C4-2B (cell line): ENCODE data around the gene EZH2.

Source experiments
- H3K27ac ChIP-seq: fragments of 450-650 bp; 2 replicates; pipeline ENCODE4 v1.5.1; 2017
- ZFX ChIP-seq: fragments of 450-650 bp; IDR thresholded peaks from 2 replicates; pipeline ENCODE4 v1.6.1; 2017
- TF ChIP-seq, protein P1 (sequence below): fragments of 450-650 bp; conservative IDR thresholded peaks from 2 replicates; pipeline ENCODE4 v1.5.1; 2017; ENCODE audit warnings: mild to moderate bottlenecking

Gene EZH2

DNA sequence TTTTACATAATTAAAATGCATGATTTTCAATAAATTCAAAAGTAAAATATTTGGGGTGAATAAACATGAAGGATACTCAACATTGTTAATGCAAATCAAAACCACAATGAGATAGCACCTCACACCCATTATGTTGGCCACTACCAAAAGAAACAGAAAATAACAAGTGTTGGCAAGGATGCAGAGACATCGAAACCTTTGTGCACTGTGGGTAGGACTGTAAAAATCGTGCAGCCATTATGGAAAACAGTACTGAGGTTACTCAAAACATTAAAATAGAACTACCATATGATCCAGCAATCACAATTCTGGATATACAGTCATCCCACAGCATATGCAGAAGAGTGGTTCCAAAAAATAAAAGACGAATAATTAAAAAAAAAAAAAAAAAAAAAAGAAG, 13.1 kb downstream of the EZH2 start:
- TF ChIP-seq, protein P1, sequence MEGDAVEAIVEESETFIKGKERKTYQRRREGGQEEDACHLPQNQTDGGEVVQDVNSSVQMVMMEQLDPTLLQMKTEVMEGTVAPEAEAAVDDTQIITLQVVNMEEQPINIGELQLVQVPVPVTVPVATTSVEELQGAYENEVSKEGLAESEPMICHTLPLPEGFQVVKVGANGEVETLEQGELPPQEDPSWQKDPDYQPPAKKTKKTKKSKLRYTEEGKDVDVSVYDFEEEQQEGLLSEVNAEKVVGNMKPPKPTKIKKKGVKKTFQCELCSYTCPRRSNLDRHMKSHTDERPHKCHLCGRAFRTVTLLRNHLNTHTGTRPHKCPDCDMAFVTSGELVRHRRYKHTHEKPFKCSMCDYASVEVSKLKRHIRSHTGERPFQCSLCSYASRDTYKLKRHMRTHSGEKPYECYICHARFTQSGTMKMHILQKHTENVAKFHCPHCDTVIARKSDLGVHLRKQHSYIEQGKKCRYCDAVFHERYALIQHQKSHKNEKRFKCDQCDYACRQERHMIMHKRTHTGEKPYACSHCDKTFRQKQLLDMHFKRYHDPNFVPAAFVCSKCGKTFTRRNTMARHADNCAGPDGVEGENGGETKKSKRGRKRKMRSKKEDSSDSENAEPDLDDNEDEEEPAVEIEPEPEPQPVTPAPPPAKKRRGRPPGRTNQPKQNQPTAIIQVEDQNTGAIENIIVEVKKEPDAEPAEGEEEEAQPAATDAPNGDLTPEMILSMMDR, result no peak
- TF ChIP-seq ZFX, result no peak
- H3K27ac ChIP-seq, result no peak overlapping the region

DNA sequence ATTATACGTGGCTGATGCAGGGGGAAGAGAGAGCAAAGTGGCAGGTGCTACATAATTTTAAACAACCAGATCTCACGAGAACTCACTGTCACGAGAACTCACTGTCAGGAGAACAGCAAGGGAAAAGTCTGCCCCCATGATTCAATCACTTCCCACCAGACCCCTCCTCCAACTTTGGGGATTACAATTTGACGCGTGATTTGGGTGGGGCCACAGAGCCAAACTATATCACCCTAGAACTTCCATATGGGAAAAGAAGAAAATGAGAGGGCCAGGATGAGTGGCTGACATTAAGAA, 15.8 kb downstream of the EZH2 start:
- no peak overlapping the region for H3K27ac ChIP-seq
- TF ChIP-seq, protein P1, result no peak
- no peak for TF ChIP-seq ZFX

DNA sequence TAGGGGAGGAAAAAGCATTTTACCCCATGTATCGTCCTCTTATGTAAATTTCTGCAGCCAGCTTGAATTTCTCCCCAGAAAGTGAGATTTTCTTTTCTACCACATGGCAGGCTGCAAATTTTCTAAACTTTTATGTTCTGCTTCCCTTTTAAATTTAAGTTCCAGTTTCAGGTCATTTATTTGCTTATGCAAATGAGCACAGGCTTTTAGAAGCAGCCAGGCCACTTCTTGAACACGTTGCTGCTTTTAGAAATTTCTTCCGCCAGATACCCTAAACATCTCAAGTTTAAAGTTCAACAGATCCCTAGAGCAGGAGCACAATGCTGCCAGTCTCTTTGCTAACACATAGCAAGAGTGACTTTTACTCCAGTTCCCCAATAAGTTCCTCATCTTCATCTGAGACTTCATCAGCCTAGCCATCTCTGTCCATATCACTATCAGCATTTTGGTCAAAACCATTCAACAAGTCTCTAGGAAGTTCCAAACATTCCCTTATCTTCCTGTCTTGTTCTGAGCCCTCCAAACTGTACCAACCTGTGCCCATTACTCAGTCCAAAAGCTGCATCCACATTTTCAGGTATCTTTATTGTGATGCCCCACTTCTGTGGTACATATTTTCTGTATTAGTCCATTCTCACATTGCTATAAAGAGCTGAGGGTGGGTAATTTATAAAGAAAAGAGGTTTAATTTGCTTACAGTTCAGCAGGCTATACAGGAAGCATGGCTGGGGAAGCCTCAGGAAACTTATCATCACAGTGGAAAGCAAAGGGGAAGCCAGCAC, 16.3 kb downstream of the EZH2 start:
- no peak for TF ChIP-seq ZFX
- TF ChIP-seq, protein P1, result no peak
- no peak overlapping the region for H3K27ac ChIP-seq

DNA sequence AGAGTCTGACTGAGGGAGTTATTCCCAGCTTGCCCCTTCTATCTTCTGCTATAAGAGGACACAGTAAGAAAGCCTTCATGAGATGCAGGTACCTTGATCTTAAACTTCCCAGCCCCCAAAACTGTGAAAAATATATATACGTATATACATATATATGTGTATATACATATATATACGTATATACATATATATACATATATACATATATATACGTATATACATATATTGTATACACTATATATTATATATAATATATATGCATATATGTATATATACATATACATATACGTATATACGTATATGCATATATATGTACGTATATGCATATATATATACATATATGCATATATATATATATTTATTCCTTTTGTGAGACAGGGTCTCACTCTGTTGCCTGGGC, 17.7 kb downstream of the EZH2 start:
- no peak for TF ChIP-seq ZFX
- TF ChIP-seq, protein P1, result no peak
- H3K27ac ChIP-seq, result no peak overlapping the region

DNA sequence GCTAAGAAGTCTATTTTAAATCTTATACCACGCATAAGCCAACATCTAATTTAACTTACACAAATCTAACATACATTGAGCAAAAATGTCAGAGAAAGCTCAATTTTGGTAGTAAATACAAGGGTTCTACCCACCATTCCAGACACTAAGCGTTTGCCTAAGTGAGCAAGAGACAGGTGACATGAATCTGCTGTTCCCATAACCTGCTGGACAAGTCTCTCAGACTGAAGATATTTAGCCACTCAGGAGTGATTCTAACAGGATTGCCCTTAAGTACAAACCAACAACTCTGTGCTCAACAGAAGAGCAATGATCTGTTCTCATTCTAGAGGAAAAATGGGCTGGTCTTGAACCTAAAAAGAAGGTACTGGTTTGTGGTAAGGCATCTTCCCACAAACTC, 18.8 kb downstream of the EZH2 start:
- TF ChIP-seq, protein P1, result no peak
- TF ChIP-seq ZFX, result no peak
- no peak overlapping the region for H3K27ac ChIP-seq

DNA sequence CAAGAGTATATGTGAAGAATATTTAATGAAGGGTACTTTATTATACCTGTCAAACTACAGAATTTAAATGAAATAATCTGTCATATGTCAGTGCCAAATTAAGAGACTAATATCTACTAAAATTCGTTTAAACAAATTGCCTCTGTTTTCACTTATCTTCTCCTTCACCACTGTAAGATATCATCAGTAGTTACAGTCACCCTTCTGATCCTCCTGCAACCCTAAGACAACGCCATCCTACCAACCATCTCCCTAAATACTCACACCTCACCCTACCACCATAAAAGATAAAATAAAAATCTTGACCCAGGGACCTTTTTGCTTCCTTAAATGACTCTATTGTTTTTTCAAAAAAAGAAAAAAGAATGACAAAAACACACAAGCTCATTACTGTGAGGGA, 20.8 kb downstream of the EZH2 start:
- H3K27ac ChIP-seq, result no peak overlapping the region
- TF ChIP-seq ZFX, result no peak
- TF ChIP-seq, protein P1, result no peak

DNA sequence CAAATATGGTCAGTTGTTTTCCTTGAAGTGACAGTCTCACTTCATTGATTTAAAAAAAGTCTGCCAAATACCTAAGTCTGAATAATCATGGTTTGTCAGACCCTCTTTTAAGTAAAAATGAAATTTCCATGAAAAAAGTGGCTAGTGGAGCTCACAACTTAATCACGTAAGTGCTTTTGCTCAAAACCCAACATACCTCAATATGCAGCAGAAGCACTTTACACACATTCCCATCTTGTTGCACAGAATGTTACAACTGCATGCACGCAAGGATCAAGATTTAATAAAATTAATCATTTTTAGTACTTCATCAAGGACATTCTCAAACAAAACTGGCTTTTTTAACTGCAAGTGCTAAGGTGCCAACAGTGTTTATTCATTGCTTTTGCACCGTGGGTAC, 21.6 kb downstream of the EZH2 start:
- no peak overlapping the region for H3K27ac ChIP-seq
- TF ChIP-seq, protein P1, result no peak
- no peak for TF ChIP-seq ZFX
